BJ (cell line): Measurements from ENCODE around the gene HMGB1. TPM values are rescaled to one million over a fixed set of nuclear protein-coding genes. Genes with fewer than 3 reads are reported as not detected.
A peak's percentile ranks its signal among the peaks of the same experiment; 100 is the strongest.

Experiments
- CTCF ChIA-PET: fragments of 350-600 bp; formaldehyde crosslinking; extraction: SDS; loops from one replicate; lab custom pipeline; 2021; ENCODE audit warnings: antibody characterized with exemption, inconsistent platforms; lab: Yijun Ruan, JAX
- POLR2A ChIA-PET: fragments of 300-600 bp; sonication (Branson Sonifier 250); formaldehyde crosslinking; extraction: SDS; loops from one replicate; lab custom pipeline; 2021; ENCODE audit warnings: antibody characterized with exemption; lab: Charles Lee
- DNase-seq: peaks from one replicate; pipeline ENCODE4 v3.0.0-alpha.2; 2011; ENCODE audit warnings: low read depth
- H3K27me3 ChIP-seq: 2 replicates; pipeline ENCODE4 v1.6.0; 2011; ENCODE audit warnings: low read length; ENCODE audit not compliant: control insufficient read depth, insufficient read depth
- H3K36me3 ChIP-seq: 2 replicates; pipeline ENCODE4 v1.5.1; 2011; ENCODE audit warnings: low read length; ENCODE audit not compliant: control insufficient read depth, insufficient read depth
- H3K4me3 ChIP-seq: 2 replicates; pipeline ENCODE4 v1.5.1; 2011; ENCODE audit warnings: low read depth, mild to moderate bottlenecking, control low read depth, low read length
- polyA minus RNA-seq: library from RNA; depleted of rRNA, polyadenylated mRNA; stranded (reverse); fragments of >200 nt; gene quantifications from 2 replicates; pipeline ENCODE4 v1.2.3, GENCODE V29; 2011; rRNA and poly(A)+ RNA removed
- polyA plus RNA-seq: library from polyadenylated mRNA; depleted of rRNA; stranded (reverse); fragments of >200 nt; gene quantifications from 2 replicates; pipeline ENCODE4 v1.2.3, GENCODE V29; 2011; rRNA removed
- TF ChIP-seq, protein P1 (sequence below): IDR thresholded peaks from 2 replicates; pipeline ENCODE4 v1.5.1; 2011; ENCODE audit warnings: low read depth, mild to moderate bottlenecking, control low read depth, inconsistent platforms, low read length, moderate library complexity; ENCODE audit not compliant: insufficient read depth

HMGB1 gene
- 93.4 and 171 TPM in 2 replicates for polyA plus RNA-seq
- 15.1 and 20.3 TPM in 2 replicates for polyA minus RNA-seq

DNA sequence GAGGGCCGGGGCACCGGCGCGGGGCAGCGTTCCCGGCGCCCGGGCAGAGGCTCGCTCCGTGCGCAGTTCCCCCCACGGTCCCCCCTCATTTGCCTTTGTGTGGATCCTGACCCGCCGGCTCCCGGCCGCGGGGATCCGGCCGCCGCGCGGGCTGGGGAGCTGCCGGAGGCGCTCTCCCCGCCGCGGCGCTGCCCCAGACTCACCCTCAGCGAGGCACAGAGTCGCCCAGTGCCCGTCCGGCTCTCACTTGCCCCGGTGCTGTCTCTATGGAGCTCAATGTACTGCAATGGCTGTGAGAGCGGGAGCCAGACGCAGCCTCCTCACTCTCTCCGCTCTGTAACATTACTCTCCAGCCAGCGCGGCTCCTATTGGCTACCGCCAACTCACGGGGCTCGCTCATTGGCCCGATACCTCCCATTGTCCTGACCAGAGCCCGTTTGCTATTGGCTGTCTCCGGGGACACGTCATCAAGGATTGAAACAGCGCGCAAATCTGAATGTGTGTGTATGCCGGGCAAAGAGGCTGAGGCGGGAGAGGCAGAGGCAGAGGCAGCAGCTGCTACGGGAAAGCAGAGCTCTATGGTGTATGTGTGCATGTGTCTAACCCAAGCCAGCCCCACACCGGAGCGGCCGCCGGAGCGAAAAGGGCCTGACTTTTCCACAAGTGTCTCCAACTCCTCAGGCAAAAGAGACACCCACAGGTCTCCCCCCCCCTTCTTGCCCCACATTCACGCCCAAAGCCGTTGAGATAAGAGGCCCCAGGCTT is at the start of gene HMGB1:
HMGB1 (minus strand) TSS at position 344 of the 765 bp plus-strand sequence. CDS start 2,256 bp downstream, outside the sequence.
- peak; percentile 85 for DNase-seq
- peak within 1 kb of the TSS; percentile 60 for H3K4me3 ChIP-seq
- ChIA-PET CTCF (interaction anchor here (0.6 to 0.9 kb wide), 2 partner anchors 67 to 201 kb away, joined by 4 read pairs; no protein-coding TSS in a partner anchor), POLR2A (interaction anchor here (0.6 kb wide), 1 partner anchor 133 kb away, joined by 4 read pairs; no protein-coding TSS in a partner anchor)
- H3K36me3 ChIP-seq = no peaks in the 10 kb centered on the region
- TF ChIP-seq, protein P1, sequence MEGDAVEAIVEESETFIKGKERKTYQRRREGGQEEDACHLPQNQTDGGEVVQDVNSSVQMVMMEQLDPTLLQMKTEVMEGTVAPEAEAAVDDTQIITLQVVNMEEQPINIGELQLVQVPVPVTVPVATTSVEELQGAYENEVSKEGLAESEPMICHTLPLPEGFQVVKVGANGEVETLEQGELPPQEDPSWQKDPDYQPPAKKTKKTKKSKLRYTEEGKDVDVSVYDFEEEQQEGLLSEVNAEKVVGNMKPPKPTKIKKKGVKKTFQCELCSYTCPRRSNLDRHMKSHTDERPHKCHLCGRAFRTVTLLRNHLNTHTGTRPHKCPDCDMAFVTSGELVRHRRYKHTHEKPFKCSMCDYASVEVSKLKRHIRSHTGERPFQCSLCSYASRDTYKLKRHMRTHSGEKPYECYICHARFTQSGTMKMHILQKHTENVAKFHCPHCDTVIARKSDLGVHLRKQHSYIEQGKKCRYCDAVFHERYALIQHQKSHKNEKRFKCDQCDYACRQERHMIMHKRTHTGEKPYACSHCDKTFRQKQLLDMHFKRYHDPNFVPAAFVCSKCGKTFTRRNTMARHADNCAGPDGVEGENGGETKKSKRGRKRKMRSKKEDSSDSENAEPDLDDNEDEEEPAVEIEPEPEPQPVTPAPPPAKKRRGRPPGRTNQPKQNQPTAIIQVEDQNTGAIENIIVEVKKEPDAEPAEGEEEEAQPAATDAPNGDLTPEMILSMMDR = no peak
- no peaks in the 10 kb centered on the region for H3K27me3 ChIP-seq

DNA sequence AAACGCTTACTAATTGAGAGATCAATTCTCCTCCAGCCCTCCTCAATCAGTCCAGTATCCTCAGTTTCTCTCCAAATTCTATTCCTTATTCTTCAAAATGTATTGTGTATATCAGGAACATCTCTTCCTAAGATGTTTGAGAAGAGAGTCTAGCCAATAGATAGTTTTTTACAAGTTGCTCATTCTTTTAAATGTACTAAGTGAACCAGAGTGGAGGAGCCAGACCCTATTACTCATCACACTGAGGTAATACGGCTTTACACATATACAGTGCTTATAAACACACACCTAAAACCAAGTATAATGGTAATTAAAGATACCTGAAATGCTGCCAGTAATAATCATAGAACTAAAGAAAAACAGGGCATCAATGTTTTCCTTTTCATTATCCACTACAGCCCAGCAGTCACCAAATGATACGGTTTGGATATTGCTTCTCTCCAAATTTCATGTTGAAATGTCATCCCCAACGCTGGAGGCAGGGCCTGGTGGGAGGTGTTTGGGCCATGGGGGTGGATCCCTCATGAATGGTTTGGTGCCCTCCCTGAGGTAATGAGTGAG is 45.2 kb upstream of the HMGB1 start:
- TF ChIP-seq, protein P1 = no peak
- ChIA-PET POLR2A (no interaction called here), CTCF (interaction anchor here (0.6 kb wide), 1 partner anchor 12 kb away, joined by 3 read pairs; no protein-coding TSS in a partner anchor)
- H3K36me3 ChIP-seq = no peaks in the 10 kb centered on the region
- H3K27me3 ChIP-seq = no peaks in the 10 kb centered on the region
- H3K4me3 ChIP-seq = no peak overlapping the region
- no peak for DNase-seq

- no peak for DNase-seq
- H3K4me3 ChIP-seq = no peak overlapping the region
- POLR2A ChIA-PET = no interaction called here
- no peaks in the 10 kb centered on the region for H3K27me3 ChIP-seq
- TF ChIP-seq, protein P1 = no peak
- CTCF ChIA-PET = interaction anchor here (0.6 to 0.7 kb wide), 3 partner anchors 12 to 209 kb away, joined by 3 read pairs; no protein-coding TSS in a partner anchor
- H3K36me3 ChIP-seq = no peaks in the 10 kb centered on the region
Measured at GRCh38 chr13:30510091-30510490, 44.4 kb upstream of the HMGB1 start.

DNA sequence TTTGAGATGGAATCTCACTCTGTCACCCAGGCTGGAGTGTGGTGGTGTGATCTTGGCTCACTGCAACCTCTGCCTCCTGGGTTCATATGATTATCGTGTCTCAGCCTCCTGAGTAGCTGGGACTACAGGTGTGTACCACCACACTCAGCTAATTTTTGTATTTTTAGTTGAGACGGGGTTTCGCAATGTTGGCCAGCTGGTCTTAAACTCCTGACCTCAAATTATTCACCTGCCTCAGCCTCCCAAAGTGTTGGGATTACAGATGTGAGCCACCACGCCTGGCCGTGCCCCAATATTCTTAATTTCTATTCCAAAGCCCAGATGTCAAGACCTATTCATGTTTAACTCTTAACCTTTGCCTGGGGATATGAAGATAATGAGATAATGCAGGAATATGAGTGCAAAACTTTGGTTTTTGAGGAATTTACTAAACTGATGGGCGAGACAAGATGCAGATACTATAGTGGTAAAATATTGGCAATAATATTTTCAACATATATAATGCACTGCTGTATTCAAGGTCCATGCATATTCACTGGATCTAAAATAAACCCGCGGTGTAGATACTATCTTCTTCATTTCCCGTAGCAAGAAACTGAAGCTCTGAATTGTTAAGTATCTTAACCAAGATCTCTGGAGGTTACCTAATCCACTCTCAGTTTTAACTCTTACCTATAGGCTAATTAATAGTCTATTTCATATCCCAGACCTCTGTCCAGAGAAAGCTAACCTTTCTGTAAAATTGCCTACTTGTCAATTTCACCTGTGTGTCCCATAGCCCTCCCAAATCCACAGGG is 43.7 kb upstream of the HMGB1 start:
- H3K36me3 ChIP-seq = no peaks in the 10 kb centered on the region
- CTCF ChIA-PET = interaction anchor here (0.6 to 0.7 kb wide), 2 partner anchors 58 to 209 kb away, joined by 3 read pairs; no protein-coding TSS in a partner anchor

More for the DNA sequence above, 43.7 kb upstream of the HMGB1 start:
- no peaks in the 10 kb centered on the region for H3K27me3 ChIP-seq
- H3K4me3 ChIP-seq = no peak overlapping the region
- DNase-seq = no peak
- TF ChIP-seq, protein P1 = no peak
- POLR2A ChIA-PET = no interaction called here
